Activated naive CD8-positive, alpha-beta T cell treated with anti-CD3 and anti-CD28 coated beads, Interleukin-2, amount 10 ng/mL, durations not matched to agents 7 days and 5 days (primary cell): ENCODE data around the gene THSD4. TPM values are rescaled to one million over a fixed set of nuclear protein-coding genes. Genes with fewer than 3 reads are reported as not detected.

Experiments
- ATAC-seq: fragments of 150-1000 bp; cut with Tn5 transposase; one replicate; pipeline ENCODE4 v1.10.0; 2021; ENCODE audit warnings: low read depth, moderate library complexity
- POLR2A ChIA-PET: fragments of 350-600 bp; sonication (Branson Sonifier 250); formaldehyde crosslinking; loops from one replicate; lab custom pipeline; 2021; ENCODE audit warnings: antibody characterized with exemption; lab: Charles Lee
- DNase-seq: peaks from one replicate; pipeline ENCODE4 v3.0.0; 2021
- H3K27ac Mint-ChIP-seq: one replicate; pipeline ENCODE4 v1.8.0; 2022; ENCODE audit warnings: mild to moderate bottlenecking, mixed read lengths
- H3K27me3 Mint-ChIP-seq: one replicate; pipeline ENCODE4 v1.8.0; 2022; ENCODE audit warnings: mild to moderate bottlenecking, moderate library complexity, mixed read lengths
- H3K36me3 Mint-ChIP-seq: one replicate; pipeline ENCODE4 v1.8.0; 2021; ENCODE audit warnings: mild to moderate bottlenecking, mixed read lengths
- H3K4me1 Mint-ChIP-seq: one replicate; pipeline ENCODE4 v1.8.0; 2021; ENCODE audit warnings: mixed read lengths
- H3K4me3 Mint-ChIP-seq: one replicate; pipeline ENCODE4 v1.8.0; 2022; ENCODE audit warnings: mild to moderate bottlenecking, moderate library complexity, mixed read lengths
- H3K9me3 Mint-ChIP-seq: one replicate; pipeline ENCODE4 v1.8.0; 2021; ENCODE audit warnings: mixed read lengths
- total RNA-seq, 2 experiments: library from RNA; stranded (reverse); gene quantifications; one replicate each; pipeline ENCODE4 v1.2.3, GENCODE V29; 2021

Gene THSD4
- total RNA-seq, 2 experiments from 2014 or later = not detected

- no peaks in the 10 kb centered on the region for H3K4me1 Mint-ChIP-seq
- H3K36me3 Mint-ChIP-seq = no peaks in the 10 kb centered on the region
- no peak for DNase-seq
These were observed 422.9 kb downstream of the THSD4 start for GRCh38 chr15:71538181-71538580.

GRCh38 chr15:71541746-71542145 lies 426.5 kb downstream of the THSD4 start:
- Mint-ChIP-seq H3K9me3 (no peaks in the 10 kb centered on the region), H3K4me3 (no peak overlapping the region), H3K4me1 (no peaks in the 10 kb centered on the region), H3K36me3 (no peaks in the 10 kb centered on the region), H3K27ac (no peak overlapping the region), H3K27me3 (peaks cover 4% of the 10 kb centered on the region)
- no peak for ATAC-seq
- POLR2A ChIA-PET = no interaction called here
- no peak for DNase-seq

More at GRCh38 chr15:71538181-71538580, 422.9 kb downstream of the THSD4 start:
- ATAC-seq = no peak
- no peaks in the 10 kb centered on the region for H3K9me3 Mint-ChIP-seq
- POLR2A ChIA-PET = no interaction called here
- no peak overlapping the region for H3K4me3 Mint-ChIP-seq
- peaks cover 4% of the 10 kb centered on the region for H3K27me3 Mint-ChIP-seq
- no peak overlapping the region for H3K27ac Mint-ChIP-seq

- Mint-ChIP-seq H3K4me1 (no peaks in the 10 kb centered on the region), H3K27ac (no peak overlapping the region), H3K4me3 (no peak overlapping the region), H3K36me3 (no peaks in the 10 kb centered on the region), H3K9me3 (no peaks in the 10 kb centered on the region), H3K27me3 (peaks cover 4% of the 10 kb centered on the region)
- POLR2A ChIA-PET = no interaction called here
- ATAC-seq (no peak), DNase-seq (no peak)
These were observed 427.6 kb downstream of the THSD4 start for GRCh38 chr15:71542836-71543235.

- Mint-ChIP-seq H3K4me3 (no peak overlapping the region), H3K36me3 (no peaks in the 10 kb centered on the region), H3K27ac (no peak overlapping the region), H3K9me3 (no peaks in the 10 kb centered on the region), H3K27me3 (peaks cover 3% of the 10 kb centered on the region), H3K4me1 (no peaks in the 10 kb centered on the region)
- POLR2A ChIA-PET = no interaction called here
- ATAC-seq (no peak), DNase-seq (no peak)
These were observed 428.1 kb downstream of the THSD4 start for GRCh38 chr15:71543413-71543812.

GRCh38 chr15:71545223-71545760 lies 430.0 kb downstream of the THSD4 start:
- H3K27ac Mint-ChIP-seq = no peak overlapping the region
- no peaks in the 10 kb centered on the region for H3K4me1 Mint-ChIP-seq
- DNase-seq (no peak), ATAC-seq (no peak)
- POLR2A ChIA-PET = no interaction called here
- H3K27me3 Mint-ChIP-seq = peaks cover 6% of the 10 kb centered on the region
- no peak overlapping the region for H3K4me3 Mint-ChIP-seq
- H3K9me3 Mint-ChIP-seq = no peaks in the 10 kb centered on the region
- H3K36me3 Mint-ChIP-seq = no peaks in the 10 kb centered on the region

GRCh38 chr15:71545923-71546322 lies 430.7 kb downstream of the THSD4 start:
- H3K36me3 Mint-ChIP-seq = no peaks in the 10 kb centered on the region
- H3K4me3 Mint-ChIP-seq = no peak overlapping the region
- peaks cover 6% of the 10 kb centered on the region for H3K27me3 Mint-ChIP-seq
- no peaks in the 10 kb centered on the region for H3K9me3 Mint-ChIP-seq
- no peak for ATAC-seq
- H3K27ac Mint-ChIP-seq = no peak overlapping the region
- no peaks in the 10 kb centered on the region for H3K4me1 Mint-ChIP-seq
- POLR2A ChIA-PET = no interaction called here
- DNase-seq = no peak

- no peak for ATAC-seq
- H3K4me3 Mint-ChIP-seq = no peak overlapping the region
- POLR2A ChIA-PET = no interaction called here
- no peak for DNase-seq
- no peaks in the 10 kb centered on the region for H3K36me3 Mint-ChIP-seq
- no peaks in the 10 kb centered on the region for H3K4me1 Mint-ChIP-seq
- H3K27ac Mint-ChIP-seq = no peak overlapping the region
- no peaks in the 10 kb centered on the region for H3K9me3 Mint-ChIP-seq
- peaks cover 6% of the 10 kb centered on the region for H3K27me3 Mint-ChIP-seq
These were observed 431.7 kb downstream of the THSD4 start for GRCh38 chr15:71547011-71547410.

GRCh38 chr15:71548401-71548807 lies 433.1 kb downstream of the THSD4 start:
- Mint-ChIP-seq H3K4me3 (no peak overlapping the region), H3K27me3 (peaks cover 6% of the 10 kb centered on the region), H3K9me3 (no peaks in the 10 kb centered on the region), H3K4me1 (no peaks in the 10 kb centered on the region), H3K36me3 (no peaks in the 10 kb centered on the region), H3K27ac (no peak overlapping the region)
- DNase-seq (no peak), ATAC-seq (no peak)
- POLR2A ChIA-PET = no interaction called here

GRCh38 chr15:71549091-71549490 lies 433.8 kb downstream of the THSD4 start:
- ATAC-seq (no peak), DNase-seq (no peak)
- H3K4me1 Mint-ChIP-seq = no peaks in the 10 kb centered on the region
- no peaks in the 10 kb centered on the region for H3K36me3 Mint-ChIP-seq
- POLR2A ChIA-PET = no interaction called here
- H3K4me3 Mint-ChIP-seq = no peak overlapping the region
- no peaks in the 10 kb centered on the region for H3K9me3 Mint-ChIP-seq
- H3K27ac Mint-ChIP-seq = no peak overlapping the region
- peaks cover 6% of the 10 kb centered on the region for H3K27me3 Mint-ChIP-seq

- Mint-ChIP-seq H3K36me3 (no peaks in the 10 kb centered on the region), H3K4me3 (no peak overlapping the region), H3K9me3 (no peaks in the 10 kb centered on the region), H3K27me3 (peaks cover 6% of the 10 kb centered on the region), H3K4me1 (no peaks in the 10 kb centered on the region), H3K27ac (no peak overlapping the region)
- no peak for DNase-seq
- POLR2A ChIA-PET = no interaction called here
- ATAC-seq = no peak
These were observed 434.4 kb downstream of the THSD4 start for GRCh38 chr15:71549697-71550096.

GRCh38 chr15:71551566-71551965 lies 436.3 kb downstream of the THSD4 start:
- H3K27ac Mint-ChIP-seq = no peak overlapping the region
- no peaks in the 10 kb centered on the region for H3K9me3 Mint-ChIP-seq
- H3K27me3 Mint-ChIP-seq = peaks cover 6% of the 10 kb centered on the region
- DNase-seq = no peak
- ATAC-seq = no peak
- no peaks in the 10 kb centered on the region for H3K36me3 Mint-ChIP-seq
- no peaks in the 10 kb centered on the region for H3K4me1 Mint-ChIP-seq
- POLR2A ChIA-PET = no interaction called here
- H3K4me3 Mint-ChIP-seq = no peak overlapping the region

GRCh38 chr15:71559098-71559497 lies 443.8 kb downstream of the THSD4 start:
- no peaks in the 10 kb centered on the region for H3K36me3 Mint-ChIP-seq
- DNase-seq = no peak
- ATAC-seq = no peak
- H3K4me3 Mint-ChIP-seq = no peak overlapping the region
- no peaks in the 10 kb centered on the region for H3K9me3 Mint-ChIP-seq
- POLR2A ChIA-PET = no interaction called here
- H3K27me3 Mint-ChIP-seq = no peaks in the 10 kb centered on the region
- H3K4me1 Mint-ChIP-seq = no peaks in the 10 kb centered on the region
- H3K27ac Mint-ChIP-seq = no peak overlapping the region

- Mint-ChIP-seq H3K36me3 (no peaks in the 10 kb centered on the region), H3K4me3 (no peak overlapping the region), H3K4me1 (no peaks in the 10 kb centered on the region), H3K27ac (no peak overlapping the region), H3K9me3 (no peaks in the 10 kb centered on the region), H3K27me3 (no peaks in the 10 kb centered on the region)
- POLR2A ChIA-PET = no interaction called here
- ATAC-seq (no peak), DNase-seq (no peak)
These were observed 444.3 kb downstream of the THSD4 start for GRCh38 chr15:71559616-71560015.

GRCh38 chr15:71562251-71562650 lies 447.0 kb downstream of the THSD4 start:
- no peak overlapping the region for H3K4me3 Mint-ChIP-seq
- H3K9me3 Mint-ChIP-seq = no peaks in the 10 kb centered on the region
- H3K36me3 Mint-ChIP-seq = no peaks in the 10 kb centered on the region
- POLR2A ChIA-PET = no interaction called here
- no peaks in the 10 kb centered on the region for H3K4me1 Mint-ChIP-seq
- DNase-seq (no peak), ATAC-seq (no peak)
- no peak overlapping the region for H3K27ac Mint-ChIP-seq
- H3K27me3 Mint-ChIP-seq = no peaks in the 10 kb centered on the region

GRCh38 chr15:71564217-71564616 lies 448.9 kb downstream of the THSD4 start:
- H3K27me3 Mint-ChIP-seq = peaks cover 3% of the 10 kb centered on the region
- no peak overlapping the region for H3K4me3 Mint-ChIP-seq
- no peaks in the 10 kb centered on the region for H3K36me3 Mint-ChIP-seq
- POLR2A ChIA-PET = no interaction called here
- no peak for DNase-seq
- no peak for ATAC-seq
- no peaks in the 10 kb centered on the region for H3K9me3 Mint-ChIP-seq
- H3K4me1 Mint-ChIP-seq = no peaks in the 10 kb centered on the region
- no peak overlapping the region for H3K27ac Mint-ChIP-seq
